GM10266 (cell line): ENCODE measurements around the gene ZFAND4.
"Not testable (repeated sequence)": the region's sequence is repeated elsewhere in the genome, so short reads cannot be mapped to it uniquely, and the experiment has no call there.

Experiments
- DNase-seq: peaks from one replicate; pipeline ENCODE4 v3.0.0; 2012; ENCODE audit errors: extremely low spot score
- CTCF ChIP-seq: IDR thresholded peaks from 2 replicates; pipeline ENCODE4 v1.5.1; 2012; ENCODE audit warnings: mild to moderate bottlenecking, low read depth; ENCODE audit not compliant: control insufficient read depth, insufficient read depth; ENCODE audit errors: missing control alignments

ZFAND4 gene

GRCh38 chr10:45660876-45661411, 11.6 kb downstream of the ZFAND4 start:
- TF ChIP-seq CTCF, result no peak
- no peak for DNase-seq

GRCh38 chr10:45657033-45657926, 15.3 kb downstream of the ZFAND4 start:
- no peak for TF ChIP-seq CTCF
- DNase-seq, result no peak

GRCh38 chr10:45655219-45655618, 17.4 kb downstream of the ZFAND4 start:
- no peak for DNase-seq
- no peak for TF ChIP-seq CTCF

GRCh38 chr10:45654753-45655141, 17.8 kb downstream of the ZFAND4 start:
- not testable (repeated sequence) for DNase-seq

GRCh38 chr10:45653454-45653853, 19.1 kb downstream of the ZFAND4 start:
- no peak for TF ChIP-seq CTCF
- DNase-seq, result no peak

- no peak for TF ChIP-seq CTCF
- DNase-seq, result no peak
Observed at GRCh38 chr10:45652511-45652910, 20.1 kb downstream of the ZFAND4 start.

GRCh38 chr10:45649296-45649695, 23.3 kb downstream of the ZFAND4 start:
- no peak for TF ChIP-seq CTCF
- DNase-seq, result no peak
